ENCODE results near the gene SUPT3H.
"Not testable (repeated sequence)": the region's sequence is repeated elsewhere in the genome, so short reads cannot be mapped to it uniquely, and the experiment has no call there.

SUPT3H gene

DNA sequence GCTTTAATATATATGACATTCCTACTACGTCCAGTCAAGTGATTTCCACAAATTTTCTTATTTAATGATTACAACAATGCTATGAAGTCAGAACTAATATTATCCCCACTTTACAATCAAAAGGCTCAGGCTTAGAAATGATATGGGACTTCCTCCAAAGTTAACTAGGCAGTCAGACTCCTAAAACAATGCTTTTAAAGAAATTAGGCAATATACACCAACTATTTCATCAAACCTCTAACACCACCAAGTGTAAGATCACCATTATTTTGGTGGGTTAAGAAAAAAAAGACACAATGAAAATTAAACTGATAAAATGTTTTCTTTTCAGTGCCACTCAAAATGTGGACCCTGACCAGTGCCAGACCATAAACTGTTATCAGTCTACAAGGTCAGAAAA, 305.7 kb downstream of the SUPT3H start:
- no peak overlapping the region for H3K4me3 ChIP-seq (ENCODE audit: insufficient read length, low read depth)

DNA sequence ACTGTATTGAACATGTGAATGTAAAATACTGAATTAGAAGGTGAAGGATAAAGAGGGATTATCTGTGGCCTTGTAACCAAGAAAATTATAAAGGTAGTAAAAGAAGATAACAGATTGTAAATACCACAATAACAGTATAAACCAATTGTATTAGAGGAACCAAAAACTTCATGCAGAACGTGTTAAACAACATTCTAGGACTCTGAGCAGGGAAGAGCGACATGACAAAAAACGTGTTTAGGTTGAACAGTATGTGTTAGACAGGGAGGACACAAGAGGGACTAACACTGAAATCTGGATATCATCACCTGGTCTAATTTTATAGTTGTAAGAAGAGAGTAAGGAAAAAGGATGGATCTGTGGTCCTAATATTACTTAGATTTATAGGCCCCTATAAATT, 308.6 kb downstream of the SUPT3H start:
- Histone ChIP-seq H3K4me1 (ENCODE audit: insufficient read depth, insufficient read length) (no peaks in the 10 kb centered on the region), H3K27me3 (ENCODE audit: insufficient read depth, insufficient read length) (no peaks in the 10 kb centered on the region), H3K9me3 (ENCODE audit: insufficient read depth, low read length) (no peaks in the 10 kb centered on the region), H3K9ac (ENCODE audit: insufficient read length, low read depth) (no peak overlapping the region), H3K36me3 (ENCODE audit: insufficient read depth, insufficient read length, low read length) (no peaks in the 10 kb centered on the region), H3K4me3 (ENCODE audit: insufficient read length, low read depth) (no peak overlapping the region)
- no peak for TF ChIP-seq ZNF274 (IDR thresholded peaks at IDR 0.05; ENCODE audit: low read depth, low read length)
- TF ChIP-seq YY1 (IDR thresholded peaks at IDR 0.05; ENCODE audit: insufficient read depth, insufficient read length) = no peak
- TF ChIP-seq SUZ12 (IDR thresholded peaks at IDR 0.05; ENCODE audit: extremely low read depth, insufficient read depth, insufficient read length) = no peak
- no peak for DNase-seq (ENCODE audit: low read depth, low spot score)

More for the DNA sequence above, 305.7 kb downstream of the SUPT3H start:
- Histone ChIP-seq H3K4me1 (ENCODE audit: insufficient read depth, insufficient read length) (no peaks in the 10 kb centered on the region), H3K36me3 (ENCODE audit: insufficient read depth, insufficient read length, low read length) (no peaks in the 10 kb centered on the region), H3K9me3 (ENCODE audit: insufficient read depth, low read length) (no peaks in the 10 kb centered on the region), H3K27me3 (ENCODE audit: insufficient read depth, insufficient read length) (no peaks in the 10 kb centered on the region), H3K9ac (ENCODE audit: insufficient read length, low read depth) (no peak overlapping the region)
- no peak for TF ChIP-seq YY1 (IDR thresholded peaks at IDR 0.05; ENCODE audit: insufficient read depth, insufficient read length)
- no peak for TF ChIP-seq ZNF274 (IDR thresholded peaks at IDR 0.05; ENCODE audit: low read depth, low read length)
- TF ChIP-seq SUZ12 (IDR thresholded peaks at IDR 0.05; ENCODE audit: extremely low read depth, insufficient read depth, insufficient read length) = no peak
- DNase-seq (ENCODE audit: low read depth, low spot score) = no peak

DNA sequence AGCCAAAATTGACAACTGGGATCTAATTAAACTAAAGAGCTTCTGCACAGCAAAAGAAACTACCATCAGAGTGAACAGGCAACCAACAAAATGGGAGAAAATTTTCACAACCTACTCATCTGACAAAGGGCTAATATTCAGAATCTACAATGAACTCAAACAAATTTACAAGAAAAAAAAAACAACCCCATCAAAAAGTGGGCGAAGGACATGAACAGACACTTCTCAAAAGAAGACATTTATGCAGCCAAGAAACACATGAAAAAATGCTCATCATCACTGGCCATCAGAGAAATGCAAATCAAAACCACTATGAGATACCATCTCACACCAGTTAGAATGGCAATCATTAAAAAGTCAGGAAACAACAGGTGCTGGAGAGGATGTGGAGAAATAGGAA, 310.3 kb downstream of the SUPT3H start:
- not testable (repeated sequence) for DNase-seq (ENCODE audit: low read depth, low spot score); H3K9me3 ChIP-seq (ENCODE audit: insufficient read depth, low read length); H3K27me3 ChIP-seq (ENCODE audit: insufficient read depth, insufficient read length); H3K36me3 ChIP-seq (ENCODE audit: insufficient read depth, insufficient read length, low read length); H3K4me1 ChIP-seq (ENCODE audit: insufficient read depth, insufficient read length); H3K4me3 ChIP-seq (ENCODE audit: insufficient read length, low read depth); H3K9ac ChIP-seq (ENCODE audit: insufficient read length, low read depth)

DNA sequence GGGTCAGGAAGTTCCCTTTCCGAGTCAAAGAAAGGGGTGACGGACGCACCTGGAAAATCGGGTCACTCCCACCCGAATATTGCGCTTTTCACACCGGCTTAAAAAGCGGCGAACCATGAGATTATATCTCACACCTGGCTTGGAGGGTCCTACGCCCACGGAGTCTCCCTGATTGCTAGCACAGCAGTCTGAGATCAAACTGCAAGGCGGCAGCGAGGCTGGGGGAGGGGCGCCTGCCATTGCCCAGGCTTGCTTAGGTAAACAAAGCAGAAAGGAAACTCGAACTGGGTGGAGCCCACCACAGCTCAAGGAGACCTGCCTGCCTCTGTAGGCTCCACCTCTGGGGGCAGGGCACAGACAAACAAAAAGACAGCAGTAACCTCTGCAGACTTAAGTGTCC, 315.1 kb downstream of the SUPT3H start:
- Histone ChIP-seq H3K9me3 (ENCODE audit: insufficient read depth, low read length) (peaks cover 11% of the 10 kb centered on the region), H3K4me3 (ENCODE audit: insufficient read length, low read depth) (peak overlapping the region; percentile 29)
- H3K9ac ChIP-seq (ENCODE audit: insufficient read length, low read depth); H3K27me3 ChIP-seq (ENCODE audit: insufficient read depth, insufficient read length); H3K36me3 ChIP-seq (ENCODE audit: insufficient read depth, insufficient read length, low read length); H3K4me1 ChIP-seq (ENCODE audit: insufficient read depth, insufficient read length): not testable (repeated sequence)
- peak; percentile 23 for DNase-seq (ENCODE audit: low read depth, low spot score)

DNA sequence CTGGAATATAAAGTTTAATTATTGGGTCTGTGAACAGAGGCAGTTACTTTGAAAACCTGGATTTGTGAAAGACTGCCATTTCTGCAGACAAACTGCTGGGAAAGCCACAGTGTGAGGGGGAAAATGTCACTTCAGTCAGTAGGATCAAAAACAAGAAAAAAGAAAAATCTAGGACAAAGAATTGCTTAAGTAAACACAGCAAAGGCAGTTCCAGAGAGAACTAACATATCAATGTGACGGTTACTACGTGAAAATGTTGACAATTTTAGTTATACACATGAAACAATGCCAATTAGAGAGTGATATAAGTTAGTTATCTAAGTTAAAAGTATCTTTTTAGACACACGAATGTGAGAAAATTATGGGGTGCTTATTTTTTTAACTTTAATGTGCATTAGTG, 320.0 kb downstream of the SUPT3H start:
- Histone ChIP-seq H3K4me1 (ENCODE audit: insufficient read depth, insufficient read length) (no peaks in the 10 kb centered on the region), H3K4me3 (ENCODE audit: insufficient read length, low read depth) (no peak overlapping the region), H3K9ac (ENCODE audit: insufficient read length, low read depth) (no peak overlapping the region), H3K27me3 (ENCODE audit: insufficient read depth, insufficient read length) (no peaks in the 10 kb centered on the region), H3K9me3 (ENCODE audit: insufficient read depth, low read length) (peaks cover 11% of the 10 kb centered on the region), H3K36me3 (ENCODE audit: insufficient read depth, insufficient read length, low read length) (no peaks in the 10 kb centered on the region)
- DNase-seq (ENCODE audit: low read depth, low spot score) = no peak
- no peak for TF ChIP-seq YY1 (IDR thresholded peaks at IDR 0.05; ENCODE audit: insufficient read depth, insufficient read length)
- TF ChIP-seq ZNF274 (IDR thresholded peaks at IDR 0.05; ENCODE audit: low read depth, low read length) = no peak
- no peak for TF ChIP-seq SUZ12 (IDR thresholded peaks at IDR 0.05; ENCODE audit: extremely low read depth, insufficient read depth, insufficient read length)

DNA sequence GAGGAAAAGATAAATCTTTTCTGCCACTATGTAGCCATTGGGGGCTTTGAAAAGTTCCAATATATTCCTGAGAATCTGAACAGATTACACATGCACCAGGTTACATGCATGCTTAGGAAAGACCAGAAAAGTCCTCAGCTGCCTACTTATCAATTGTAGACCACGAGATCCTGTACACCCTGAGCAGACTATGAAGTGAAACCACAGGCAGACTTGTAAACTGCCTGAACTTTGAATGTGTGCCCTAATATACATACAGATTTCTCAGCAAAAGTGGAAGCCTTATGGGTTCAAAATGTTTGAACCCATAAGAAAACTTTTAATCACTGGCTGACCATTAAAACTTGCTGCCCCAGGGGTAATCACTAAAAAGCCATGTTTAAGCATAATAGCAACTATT, 323.1 kb downstream of the SUPT3H start:
- H3K4me1 ChIP-seq (ENCODE audit: insufficient read depth, insufficient read length) = no peaks in the 10 kb centered on the region
- H3K36me3 ChIP-seq (ENCODE audit: insufficient read depth, insufficient read length, low read length) = no peaks in the 10 kb centered on the region
- no peak overlapping the region for H3K4me3 ChIP-seq (ENCODE audit: insufficient read length, low read depth)
- TF ChIP-seq ZNF274 (IDR thresholded peaks at IDR 0.05; ENCODE audit: low read depth, low read length) = no peak
- no peak for TF ChIP-seq SUZ12 (IDR thresholded peaks at IDR 0.05; ENCODE audit: extremely low read depth, insufficient read depth, insufficient read length)
- TF ChIP-seq YY1 (IDR thresholded peaks at IDR 0.05; ENCODE audit: insufficient read depth, insufficient read length) = no peak
- no peaks in the 10 kb centered on the region for H3K27me3 ChIP-seq (ENCODE audit: insufficient read depth, insufficient read length)
- H3K9ac ChIP-seq (ENCODE audit: insufficient read length, low read depth) = no peak overlapping the region
- no peak for DNase-seq (ENCODE audit: low read depth, low spot score)
- H3K9me3 ChIP-seq (ENCODE audit: insufficient read depth, low read length) = no peaks in the 10 kb centered on the region

DNA sequence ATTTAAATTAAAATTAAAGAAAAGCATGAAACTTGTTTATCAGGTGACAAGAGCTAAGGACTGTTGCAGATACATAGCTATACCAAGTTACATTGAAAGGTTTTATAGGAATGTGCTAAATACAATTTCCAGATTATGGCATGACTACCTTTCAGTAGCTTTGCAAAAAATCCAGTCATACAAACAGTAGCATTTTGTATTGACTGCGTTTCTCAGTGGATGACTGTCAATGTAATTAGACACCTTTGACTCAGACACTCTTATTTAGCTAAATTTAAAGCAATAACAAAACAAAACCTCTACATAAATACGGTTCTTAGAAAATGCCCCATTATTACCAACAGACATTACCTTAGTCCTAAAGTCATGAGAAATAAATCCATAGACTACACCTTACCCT, 325.4 kb downstream of the SUPT3H start:
- Histone ChIP-seq H3K4me1 (ENCODE audit: insufficient read depth, insufficient read length) (no peaks in the 10 kb centered on the region), H3K9me3 (ENCODE audit: insufficient read depth, low read length) (no peaks in the 10 kb centered on the region), H3K9ac (ENCODE audit: insufficient read length, low read depth) (no peak overlapping the region), H3K4me3 (ENCODE audit: insufficient read length, low read depth) (no peak overlapping the region), H3K27me3 (ENCODE audit: insufficient read depth, insufficient read length) (no peaks in the 10 kb centered on the region), H3K36me3 (ENCODE audit: insufficient read depth, insufficient read length, low read length) (no peaks in the 10 kb centered on the region)
- TF ChIP-seq SUZ12 (IDR thresholded peaks at IDR 0.05; ENCODE audit: extremely low read depth, insufficient read depth, insufficient read length) = no peak
- no peak for DNase-seq (ENCODE audit: low read depth, low spot score)

GRCh38 chr6:45049188-45049843, 328.4 kb downstream of the SUPT3H start:
- H3K9me3 ChIP-seq (ENCODE audit: insufficient read depth, low read length) = no peaks in the 10 kb centered on the region
- H3K9ac ChIP-seq (ENCODE audit: insufficient read length, low read depth) = no peak overlapping the region
- H3K27me3 ChIP-seq (ENCODE audit: insufficient read depth, insufficient read length) = no peaks in the 10 kb centered on the region
- no peaks in the 10 kb centered on the region for H3K36me3 ChIP-seq (ENCODE audit: insufficient read depth, insufficient read length, low read length)
- TF ChIP-seq SUZ12 (IDR thresholded peaks at IDR 0.05; ENCODE audit: extremely low read depth, insufficient read depth, insufficient read length) (no peak), ZNF274 (IDR thresholded peaks at IDR 0.05; ENCODE audit: low read depth, low read length) (no peak), YY1 (IDR thresholded peaks at IDR 0.05; ENCODE audit: insufficient read depth, insufficient read length) (no peak)
- H3K4me1 ChIP-seq (ENCODE audit: insufficient read depth, insufficient read length) = no peaks in the 10 kb centered on the region
- no peak for DNase-seq (ENCODE audit: low read depth, low spot score)
- no peak overlapping the region for H3K4me3 ChIP-seq (ENCODE audit: insufficient read length, low read depth)
